NCI-H345 (cell line): ENCODE data around the gene STMP1.

Experiments used
- DNase-seq: peaks from one replicate; lab custom pipeline; 2025; lab: John Stamatoyannopoulos, UW

STMP1 gene

GRCh38 chr7:135719688-135720087 lies 57.4 kb downstream of the STMP1 start:
- DNase-seq, result no peak

GRCh38 chr7:135721198-135721820 lies 59.0 kb downstream of the STMP1 start:
- no peak for DNase-seq

GRCh38 chr7:135723411-135723810 lies 61.1 kb downstream of the STMP1 start:
- DNase-seq, result no peak
